GM18508 (cell line): Measurements from ENCODE around the gene CLTA.
A peak's percentile ranks its signal among the peaks of the same experiment; 100 is the strongest.
"Not testable (repeated sequence)": the region's sequence is repeated elsewhere in the genome, so short reads cannot be mapped to it uniquely, and the experiment has no call there.

Experiments
- ATAC-seq: cut with Tn5 transposase; IDR thresholded peaks from one replicate; pipeline ENCODE4 v1.9.1; 2021; ENCODE audit warnings: moderate number of reproducible peaks; ENCODE audit not compliant: insufficient read depth, unreplicated experiment

Gene CLTA

DNA sequence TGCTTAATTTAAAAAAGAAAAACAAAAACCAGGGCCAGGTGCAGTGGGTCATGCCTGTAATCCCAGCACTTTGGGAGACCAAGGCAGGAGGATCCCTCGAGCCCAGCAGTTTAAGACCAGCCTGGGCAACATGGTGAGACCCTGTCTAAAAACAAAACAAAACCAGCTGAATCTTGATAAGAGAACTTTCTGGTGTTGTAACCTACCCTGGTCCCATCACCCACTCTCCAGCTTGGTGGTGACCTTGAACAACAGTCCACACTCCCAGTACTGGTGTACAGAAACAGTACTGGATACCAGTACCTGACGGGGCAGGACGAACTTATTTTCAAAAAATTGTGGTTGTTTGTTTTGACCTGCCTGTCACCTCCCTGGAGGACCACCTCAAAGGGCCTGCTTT lies 30.9 kb downstream of the CLTA start:
- ATAC-seq, result no peak

DNA sequence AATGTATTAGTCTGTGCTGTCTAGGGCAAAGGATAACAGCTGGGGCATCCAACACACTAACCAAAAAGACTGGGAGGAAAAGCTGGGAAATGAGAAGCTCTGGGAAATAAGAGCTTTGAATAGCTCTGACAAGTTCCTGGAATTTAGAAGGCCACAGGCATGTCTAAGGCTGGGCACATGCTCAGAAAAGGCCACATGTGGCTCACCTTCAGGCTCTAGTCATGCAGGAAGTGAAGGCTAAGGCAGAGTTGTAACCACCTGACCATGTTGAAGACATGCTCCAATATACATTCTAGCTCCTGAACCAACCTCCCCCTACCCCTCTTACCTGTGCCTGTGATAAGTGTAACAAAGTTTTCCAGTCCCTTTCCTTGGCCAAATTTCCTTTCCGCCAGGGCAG lies 31.7 kb downstream of the CLTA start:
- ATAC-seq, result no peak

DNA sequence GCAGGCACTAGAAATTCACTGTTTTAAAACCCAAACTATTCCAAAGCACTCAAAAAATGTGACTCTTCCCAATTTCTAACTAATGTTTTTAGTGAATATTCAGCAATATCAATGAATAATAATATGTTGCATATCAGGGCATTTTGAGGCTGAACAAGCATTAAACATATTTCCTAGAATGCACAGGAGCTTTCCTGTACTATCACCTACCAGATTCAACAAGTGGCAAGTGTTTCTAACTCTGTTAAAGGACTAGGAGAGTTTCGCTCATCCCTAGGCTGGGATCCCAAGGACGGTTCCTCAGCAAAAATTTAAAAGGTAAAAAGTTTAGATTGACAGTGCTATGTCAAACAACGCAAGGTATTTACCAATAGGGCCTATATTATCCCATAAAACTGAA lies 46.5 kb downstream of the CLTA start:
- ATAC-seq, result no peak

DNA sequence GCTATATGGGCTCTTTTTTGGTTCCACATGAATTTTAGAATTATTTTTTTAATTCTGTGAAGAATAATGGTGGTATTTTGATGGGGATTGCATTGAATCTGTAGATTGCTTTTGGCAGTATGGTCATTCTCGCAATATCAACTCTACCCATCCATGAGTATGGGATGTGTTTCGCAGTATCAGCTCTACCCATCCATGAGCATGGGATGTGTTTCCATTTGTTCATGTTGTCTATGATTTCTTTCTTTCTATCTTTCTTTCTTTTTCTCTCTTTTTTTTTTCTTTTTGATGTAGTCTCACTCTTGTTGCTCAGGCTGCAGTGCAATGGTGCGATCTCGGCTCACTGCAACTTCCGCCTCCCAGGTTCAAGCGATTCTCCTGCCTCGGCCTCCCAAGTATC lies 48.5 kb downstream of the CLTA start:
- not testable (repeated sequence) for ATAC-seq

DNA sequence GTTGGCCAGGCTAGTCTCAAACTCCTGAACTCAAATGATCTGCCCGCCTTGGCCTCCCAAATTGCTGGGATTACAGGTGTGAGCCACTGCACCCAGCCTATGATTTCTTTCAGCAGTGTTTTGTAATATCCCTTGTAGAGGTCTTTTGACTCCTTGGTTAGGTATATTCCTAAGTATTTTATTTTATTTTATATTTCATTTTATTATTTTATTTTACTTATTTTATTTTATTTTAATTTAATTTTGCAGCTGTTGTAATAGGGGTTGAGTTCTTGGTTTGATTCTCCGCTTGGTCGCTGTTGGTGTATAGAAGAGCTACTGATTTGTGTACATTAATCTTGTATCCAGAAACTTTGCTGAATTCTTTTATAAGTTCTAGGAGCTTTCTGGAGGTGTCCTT lies 49.0 kb downstream of the CLTA start:
- not testable (repeated sequence) for ATAC-seq

DNA sequence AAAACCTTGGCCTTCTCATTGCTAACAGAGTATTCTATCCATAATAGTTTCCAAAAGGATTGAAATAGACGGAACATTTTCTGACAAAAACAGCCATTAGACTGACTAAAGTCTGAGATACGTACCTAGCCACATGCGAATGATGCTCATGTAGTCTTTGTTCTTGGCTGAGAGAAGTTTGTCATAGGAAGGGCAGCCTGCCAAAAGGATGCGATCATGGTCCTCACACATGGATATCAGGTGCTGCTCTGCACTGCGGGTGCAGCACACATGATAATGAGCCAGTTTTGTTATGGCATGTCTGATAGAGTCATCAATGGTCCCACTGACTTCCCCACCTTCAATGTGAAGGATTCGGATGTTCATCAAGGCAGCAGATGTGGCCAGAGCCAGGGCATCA lies 55.2 kb downstream of the CLTA start:
- ATAC-seq, result no peak

DNA sequence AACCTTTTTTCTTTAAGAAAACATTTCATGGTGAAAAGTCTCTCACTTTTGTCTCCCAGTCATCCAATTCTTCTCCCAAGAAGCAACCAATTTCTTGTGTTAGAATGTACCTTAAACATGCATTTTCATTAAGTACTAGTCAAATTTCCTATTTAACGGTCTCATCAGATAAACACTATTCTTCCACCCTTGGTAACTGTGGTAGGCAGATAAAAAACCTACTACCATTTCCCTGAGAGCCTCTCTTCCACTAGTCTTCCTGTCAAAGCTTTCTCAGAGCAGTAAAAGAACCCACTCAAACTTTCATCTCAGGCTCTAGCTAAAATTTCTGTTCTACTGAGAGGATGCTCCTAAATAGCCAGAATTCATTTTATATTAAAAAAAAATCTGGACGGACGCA lies 56.6 kb downstream of the CLTA start:
- ATAC-seq, result no peak

DNA sequence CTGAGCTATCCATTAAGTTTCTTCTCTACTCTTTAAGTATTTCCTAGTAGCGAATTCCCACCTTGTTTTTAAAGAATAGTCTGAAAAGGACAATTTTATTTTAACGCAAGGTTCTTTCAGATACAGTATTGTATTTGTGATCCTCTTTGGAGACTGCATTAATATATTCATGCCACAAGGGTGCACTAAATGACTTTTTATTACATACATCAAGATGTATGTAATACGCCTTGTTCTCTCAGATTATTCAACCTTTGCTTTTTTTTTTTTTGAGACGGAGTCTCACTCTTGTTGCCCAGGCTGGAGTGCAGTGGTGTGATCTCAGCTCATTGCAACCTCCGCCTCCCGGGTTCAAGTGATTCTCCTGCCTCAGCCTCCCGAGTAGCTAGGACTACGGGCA lies 57.3 kb downstream of the CLTA start:
- not testable (repeated sequence) for ATAC-seq

DNA sequence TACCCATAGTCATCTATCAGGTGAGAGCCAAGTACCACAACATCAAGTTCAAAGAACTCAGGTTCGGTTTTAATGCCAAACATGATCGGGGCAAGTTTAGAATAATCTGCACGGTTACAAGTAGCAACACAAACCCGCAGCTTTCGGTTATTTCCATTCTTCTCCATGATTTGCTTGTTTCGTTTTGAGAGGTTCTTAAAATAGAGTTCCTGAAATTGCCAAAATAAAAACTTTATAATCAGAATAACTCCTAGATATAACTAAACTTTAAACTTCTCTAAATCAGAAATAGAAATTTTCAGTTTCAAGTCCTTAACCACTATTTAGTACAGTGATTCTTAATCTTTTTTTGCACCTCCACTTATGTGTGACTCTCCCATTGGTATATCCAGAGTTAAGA lies 58.5 kb downstream of the CLTA start:
- ATAC-seq, result no peak

DNA sequence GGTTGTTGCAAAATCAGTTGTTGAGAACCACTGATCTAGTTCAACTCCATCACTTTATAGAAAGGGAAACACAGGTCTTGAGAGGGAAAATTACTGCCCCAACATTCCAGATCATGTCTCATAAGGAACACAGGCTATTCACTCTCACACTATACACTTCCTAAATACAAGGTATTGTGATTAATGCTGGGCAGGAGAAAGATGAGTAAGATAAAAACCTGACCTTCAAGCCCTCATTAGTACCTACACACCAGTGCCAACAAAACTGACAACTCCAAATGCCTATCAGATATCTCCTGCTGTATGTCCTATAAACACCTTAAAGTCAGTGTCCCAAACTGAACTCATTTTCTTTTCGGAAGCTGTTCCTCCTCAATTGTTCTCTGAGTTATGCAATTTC lies 59.4 kb downstream of the CLTA start:
- no peak for ATAC-seq

DNA sequence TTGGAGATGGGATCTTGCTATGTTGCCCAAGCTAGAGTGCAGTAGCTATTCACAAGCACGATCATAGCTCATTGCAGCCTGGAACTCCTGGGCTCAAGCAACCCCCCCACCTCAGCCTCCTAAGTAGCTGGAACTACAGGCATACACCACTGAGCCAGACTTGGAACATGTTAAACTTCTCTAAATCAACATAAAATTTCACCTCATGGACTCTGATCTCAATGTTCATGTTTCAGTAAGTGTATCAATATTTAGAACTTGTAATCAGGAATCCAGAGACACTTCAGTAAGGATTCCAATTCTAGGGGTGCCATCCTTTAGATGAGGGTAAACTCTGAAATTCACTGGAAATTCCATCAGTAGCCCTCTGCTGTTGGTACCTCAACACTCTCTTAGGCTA lies 60.7 kb downstream of the CLTA start:
- no peak for ATAC-seq

DNA sequence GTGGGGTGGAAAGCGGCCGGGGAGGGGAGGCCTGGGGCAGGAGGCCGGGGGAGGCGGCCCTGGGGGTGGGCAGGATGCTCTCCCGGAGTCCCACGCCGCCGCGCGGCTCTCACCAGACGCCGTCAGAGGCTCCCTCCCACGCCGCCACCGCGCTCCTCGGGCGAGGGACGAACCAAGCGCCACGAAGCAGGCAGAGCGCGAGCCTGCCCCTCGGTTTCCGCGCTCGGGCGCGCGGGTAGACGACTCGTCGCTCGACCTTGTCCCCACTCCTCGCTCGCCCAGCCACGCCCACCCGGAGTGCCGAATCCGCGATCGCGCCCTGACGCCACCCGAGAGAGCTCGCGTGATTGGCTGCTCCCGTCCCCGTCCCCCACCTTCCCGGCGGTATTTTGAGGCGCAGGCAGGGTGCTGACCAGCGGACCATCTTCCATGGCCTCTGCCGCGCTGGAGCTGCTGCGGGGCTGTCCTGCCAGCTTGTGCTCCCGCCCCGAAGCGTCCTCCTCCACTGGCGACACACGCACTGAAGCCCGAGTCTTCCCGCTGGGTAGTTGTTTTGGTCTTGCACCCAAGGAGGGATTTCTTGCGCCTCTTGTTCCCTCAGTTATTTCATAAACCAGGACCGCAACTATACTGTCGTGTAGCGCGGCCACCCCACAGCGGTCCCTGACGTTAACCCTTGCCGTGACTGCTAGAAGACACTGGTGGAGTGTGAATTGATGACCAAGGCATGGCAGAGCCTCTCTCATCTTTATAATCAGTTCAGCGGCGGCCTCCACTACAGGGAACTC lies 67.7 kb downstream of the CLTA start, which contains the start of gene GNE:
Gene GNE, minus strand, starts transcription at position 241 of the 788 bp plus-strand sequence. CDS start 9,093 bp downstream, outside the sequence.
- ATAC-seq, result peak; percentile 55

DNA sequence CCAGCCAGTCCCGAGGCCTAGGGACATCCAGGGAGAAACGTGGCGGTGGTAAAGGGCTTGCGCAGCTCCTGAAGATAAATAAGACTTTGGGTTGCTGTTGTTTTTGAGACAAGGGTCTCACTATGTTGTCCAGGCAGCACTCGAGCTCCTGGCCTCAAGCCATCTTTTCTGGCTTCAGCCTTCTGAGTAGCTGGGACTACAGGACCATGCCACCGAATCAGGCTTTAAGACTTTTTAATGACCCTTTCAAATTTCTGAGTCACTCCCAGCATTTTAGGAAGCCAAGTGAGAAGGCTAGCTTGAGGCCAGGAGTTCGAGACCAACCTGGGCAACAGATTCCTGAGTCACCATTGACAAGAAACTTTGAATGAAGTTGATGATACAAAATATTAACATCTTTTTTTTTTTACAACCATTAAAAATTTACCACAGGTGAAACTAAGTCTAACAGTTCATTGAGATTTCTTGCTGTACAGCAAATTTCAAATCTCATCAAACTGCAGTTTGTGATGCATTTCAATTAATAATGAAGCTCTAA lies 68.3 kb downstream of the CLTA start:
- ATAC-seq, result no peak
